ENCODE measurements around the gene RAP1B.
"Not testable (repeated sequence)": the region's sequence is repeated elsewhere in the genome, so short reads cannot be mapped to it uniquely, and the experiment has no call there.

The RAP1B gene

DNA sequence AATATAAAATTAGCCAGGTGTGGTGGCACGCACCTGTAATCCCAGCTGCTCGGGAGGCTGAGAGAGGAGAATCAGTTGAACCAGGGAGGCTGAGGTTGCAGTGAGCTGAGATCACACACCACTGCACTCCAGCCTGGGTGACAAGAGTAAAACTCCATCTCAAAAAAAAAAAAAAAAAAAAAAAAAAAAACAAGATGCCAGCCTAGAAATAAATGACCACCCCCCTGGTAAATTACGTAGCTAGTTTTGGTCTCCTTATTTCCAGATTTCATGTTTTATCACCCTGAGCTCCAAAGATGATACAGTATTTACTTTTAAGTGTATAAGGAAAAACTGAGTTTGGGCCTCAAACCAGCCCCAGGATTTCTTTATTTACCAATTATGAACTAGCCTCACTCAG is 26.7 kb downstream of the RAP1B start:
- not testable (repeated sequence) for DNase-seq

DNA sequence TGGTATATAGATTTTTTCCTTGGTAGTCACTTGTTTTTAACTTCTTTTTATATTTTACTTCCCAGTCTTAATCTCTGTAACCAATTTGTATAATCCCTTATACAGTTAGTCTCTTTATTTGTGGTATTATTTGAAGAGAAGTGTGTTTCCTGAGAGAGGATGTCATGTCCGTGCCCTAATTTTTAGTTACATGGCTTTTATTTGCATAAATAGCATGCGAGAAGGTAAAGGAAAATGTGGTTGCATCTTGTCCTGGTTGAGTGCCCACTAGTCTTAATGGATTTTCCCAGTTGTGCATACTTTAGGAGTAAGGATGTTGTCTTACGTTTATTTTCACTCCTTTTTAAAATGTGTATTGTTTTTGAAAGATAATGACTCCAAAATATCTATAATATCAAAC is 27.5 kb downstream of the RAP1B start:
- no peak for DNase-seq

DNA sequence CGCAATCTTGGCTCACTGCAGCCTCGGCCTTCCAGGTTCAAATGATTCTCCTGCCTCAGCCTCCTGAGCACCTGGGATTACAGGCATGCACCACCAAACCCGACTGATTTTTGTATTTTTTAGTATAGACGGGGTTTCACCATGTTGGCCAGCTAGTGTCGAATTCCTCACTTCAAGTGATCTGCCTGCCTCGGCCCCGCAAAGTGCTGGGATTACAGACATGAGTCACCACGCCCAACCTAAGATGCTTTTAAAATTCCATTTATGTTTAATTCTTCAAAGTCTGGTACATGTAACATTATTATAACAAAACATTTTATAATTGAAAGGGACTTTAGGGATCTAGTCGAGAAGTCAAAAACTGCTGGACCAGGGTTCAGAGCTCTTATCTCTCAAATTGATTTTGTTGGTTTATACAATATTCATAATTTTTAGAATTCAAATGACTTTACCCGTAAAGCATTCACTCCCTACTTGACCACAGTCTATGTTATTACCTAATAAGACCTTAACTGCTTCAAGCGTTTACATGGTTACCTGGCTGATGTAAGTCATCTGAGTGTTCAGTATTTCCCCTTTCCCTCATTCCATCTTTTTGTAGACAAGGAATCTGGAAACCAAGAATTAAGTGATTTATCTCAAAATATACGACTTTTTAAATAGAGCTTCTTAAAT is 28.2 kb downstream of the RAP1B start:
- no peak for DNase-seq

DNA sequence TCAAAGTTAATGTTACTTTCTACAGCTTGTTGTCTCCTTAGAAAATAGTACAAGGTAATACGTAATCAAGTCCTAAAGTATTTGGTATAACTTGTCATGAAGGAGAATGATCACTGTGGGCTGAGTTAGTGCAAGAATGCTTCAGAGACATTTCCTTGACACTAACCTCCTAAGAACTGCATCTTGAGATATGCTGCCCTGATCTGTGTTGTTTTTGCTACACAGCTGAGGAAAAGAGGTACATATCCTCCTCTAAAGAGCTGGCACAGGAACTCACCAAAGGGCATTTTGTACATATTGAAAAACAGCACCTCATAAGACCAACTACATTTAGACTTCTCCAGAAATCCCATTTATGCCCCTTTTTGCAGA is 28.7 kb downstream of the RAP1B start:
- DNase-seq = no peak

DNA sequence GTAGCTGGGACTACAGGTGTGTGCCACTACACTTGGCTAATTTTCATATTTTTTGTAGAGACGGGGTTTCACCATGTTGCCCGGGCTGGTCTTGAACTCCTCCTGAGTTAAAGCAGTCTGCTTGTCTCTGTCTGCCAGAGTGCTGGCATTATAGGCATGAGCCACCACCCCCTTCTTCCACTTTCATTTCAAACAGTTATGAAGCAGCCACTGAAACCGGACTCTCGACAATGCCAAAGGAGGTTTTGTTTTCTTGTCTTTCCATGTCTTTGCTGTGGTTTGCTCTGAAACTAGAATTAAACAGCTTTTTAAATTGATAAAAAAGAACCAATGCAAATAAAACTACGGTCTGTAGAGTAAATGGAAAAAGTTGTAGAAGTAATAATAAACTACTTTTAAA is 30.4 kb downstream of the RAP1B start:
- DNase-seq = peak; percentile 50

DNA sequence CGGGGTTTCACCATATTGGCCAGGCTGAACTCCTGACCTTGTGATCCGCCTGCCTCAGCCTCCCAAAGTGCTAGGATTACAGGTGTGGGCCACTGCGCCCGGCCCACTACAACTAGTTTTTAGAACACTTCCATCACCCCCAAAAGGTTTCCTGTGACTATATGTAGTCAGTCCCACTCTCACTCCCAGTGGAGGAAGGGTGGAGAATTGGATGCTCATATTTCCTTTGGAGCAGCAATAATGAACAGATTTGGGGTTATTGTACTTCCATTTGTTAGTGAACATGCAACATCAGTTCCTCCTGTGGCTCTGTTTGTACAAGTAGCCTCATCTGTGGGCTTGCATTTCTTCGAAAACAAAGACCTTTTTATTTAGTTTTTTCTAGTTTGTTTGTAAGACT is 35.8 kb downstream of the RAP1B start:
- no peak for DNase-seq

DNA sequence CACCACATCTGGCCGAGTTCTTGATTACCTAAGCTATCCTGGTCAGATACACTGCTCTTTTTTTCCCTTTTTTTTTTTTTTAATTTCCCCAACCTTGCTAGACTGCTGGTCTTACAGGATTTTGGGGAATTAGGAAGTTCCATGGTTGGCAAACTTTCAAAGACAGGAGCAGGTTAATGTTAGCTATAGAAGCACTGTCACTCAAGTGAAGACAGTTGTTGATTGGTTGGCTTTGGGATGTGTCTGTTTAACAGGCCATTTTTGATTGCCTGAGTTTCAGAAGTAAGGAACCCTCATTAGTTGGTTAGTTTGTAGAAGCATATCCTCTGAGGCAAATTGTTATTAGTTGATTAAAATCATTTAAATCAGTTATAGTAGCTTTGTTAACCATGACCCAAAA is 36.8 kb downstream of the RAP1B start:
- DNase-seq = no peak

DNA sequence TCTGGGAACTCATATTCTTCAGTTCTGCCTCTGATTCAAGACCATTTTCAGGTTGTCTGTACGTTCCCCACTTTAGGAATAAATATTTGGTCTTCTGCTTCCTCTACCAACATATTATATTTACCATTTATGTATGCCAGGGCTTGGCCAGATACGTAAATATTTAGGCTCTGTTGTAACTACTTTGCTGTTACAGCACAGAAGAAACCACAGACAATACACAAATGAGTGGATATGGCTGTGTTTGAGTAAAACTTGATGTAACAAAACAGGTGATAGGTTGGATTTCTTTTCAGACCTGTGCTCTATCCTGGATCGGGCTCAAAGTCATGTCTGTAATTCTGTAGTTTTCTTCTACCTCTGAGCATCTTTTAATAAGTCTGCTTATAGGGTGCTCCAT is 37.5 kb downstream of the RAP1B start:
- no peak for DNase-seq

DNA sequence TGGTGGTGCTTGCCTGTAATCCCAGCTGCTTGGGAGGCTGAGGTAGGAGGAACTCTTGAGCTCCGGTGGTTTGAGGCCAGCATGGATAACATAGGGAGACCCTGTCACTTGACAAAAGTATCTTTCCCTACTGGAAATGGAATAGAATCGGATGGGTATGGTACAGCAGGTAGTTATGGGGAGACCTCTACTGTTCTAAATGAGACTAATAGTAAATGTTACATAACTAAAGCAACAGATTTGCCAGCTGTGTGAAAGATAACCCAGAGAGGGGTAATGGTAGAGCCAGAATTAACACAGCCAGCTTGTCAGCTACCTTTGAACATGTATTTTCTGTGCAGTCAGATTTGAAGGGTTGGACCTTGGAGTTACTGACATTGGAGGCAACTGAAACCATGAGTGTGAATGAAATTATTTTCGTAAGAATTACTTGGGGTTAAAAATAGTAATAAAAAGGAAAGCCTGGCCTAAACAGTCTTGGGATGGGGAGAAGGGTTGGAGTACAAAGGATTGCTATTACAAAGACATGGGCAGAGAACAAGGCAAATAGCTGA is 54.4 kb downstream of the RAP1B start:
- DNase-seq = no peak

DNA sequence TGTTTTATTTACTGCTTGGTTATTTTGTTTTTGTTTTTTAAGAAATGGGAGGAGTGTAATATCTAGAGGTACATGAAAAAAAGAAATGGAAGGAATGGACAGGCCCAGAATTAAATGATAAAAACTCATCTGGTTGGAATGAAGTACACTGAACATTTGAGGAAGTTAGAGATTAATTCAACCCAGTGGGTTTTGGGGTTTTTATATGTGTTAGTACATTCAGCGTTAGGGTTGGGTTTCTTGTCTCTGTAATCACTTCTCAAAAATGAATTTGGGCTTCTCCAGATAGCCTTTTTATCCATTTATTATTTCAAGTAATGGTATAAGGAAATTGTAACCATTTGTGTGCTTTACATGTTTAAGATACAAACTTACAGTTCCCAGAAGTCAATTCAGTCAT is 56.6 kb downstream of the RAP1B start:
- DNase-seq = no peak

DNA sequence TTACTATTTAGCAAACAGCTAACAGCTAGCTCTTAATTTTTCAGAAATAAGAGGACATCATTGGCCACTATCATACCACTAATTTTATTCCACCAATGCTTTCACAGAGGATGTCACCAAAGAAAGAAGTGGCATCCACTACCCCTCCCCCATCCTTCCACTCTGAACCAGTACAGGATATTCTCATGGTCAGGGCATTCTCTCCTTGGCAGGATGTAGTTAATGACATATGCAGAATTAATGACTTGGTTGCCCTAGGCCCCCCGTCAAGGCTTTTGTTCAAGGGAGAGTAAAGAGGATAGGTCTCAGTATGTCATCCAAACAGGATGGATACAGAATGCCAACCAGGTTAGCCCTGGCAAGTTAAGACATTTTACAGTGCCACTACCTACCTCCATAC is 57.2 kb downstream of the RAP1B start:
- DNase-seq = no peak

DNA sequence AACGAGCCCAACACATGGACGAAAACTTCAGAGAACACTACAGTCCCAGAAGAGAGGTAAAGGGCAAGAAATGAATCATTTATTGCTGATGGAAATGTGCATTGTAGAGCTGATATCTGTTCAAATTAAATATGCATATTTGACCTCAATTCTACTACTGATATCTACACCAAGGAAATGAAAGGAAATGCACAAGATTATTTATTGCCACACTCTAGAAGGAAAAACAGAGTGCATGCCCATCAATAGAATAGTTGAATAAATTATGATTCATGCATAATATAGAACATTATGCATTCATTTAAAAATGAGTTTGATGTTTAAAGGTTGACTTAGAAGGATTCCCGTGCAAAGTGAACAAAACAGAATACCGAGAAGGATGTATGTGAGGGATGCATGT is 60.5 kb downstream of the RAP1B start:
- DNase-seq = no peak

DNA sequence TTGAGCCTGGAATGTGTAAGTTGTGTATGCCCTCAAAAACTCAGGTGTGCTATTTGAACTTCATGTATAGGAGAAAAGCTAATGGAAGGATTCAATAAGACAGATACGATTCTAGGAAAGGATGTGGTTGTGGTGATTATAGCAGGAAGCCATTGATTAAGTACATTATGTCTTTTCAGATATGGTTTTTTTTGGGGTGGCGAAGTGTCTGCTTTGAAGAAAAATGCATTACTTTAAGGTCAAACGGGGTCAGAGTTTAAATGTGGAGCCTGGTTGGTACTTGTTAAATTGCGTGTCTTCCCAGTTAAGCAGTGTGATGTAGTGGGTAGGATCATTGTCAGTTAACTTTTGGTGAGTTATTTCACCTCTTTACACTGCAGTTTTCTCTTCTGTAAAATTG is 63.1 kb downstream of the RAP1B start:
- DNase-seq = no peak

DNA sequence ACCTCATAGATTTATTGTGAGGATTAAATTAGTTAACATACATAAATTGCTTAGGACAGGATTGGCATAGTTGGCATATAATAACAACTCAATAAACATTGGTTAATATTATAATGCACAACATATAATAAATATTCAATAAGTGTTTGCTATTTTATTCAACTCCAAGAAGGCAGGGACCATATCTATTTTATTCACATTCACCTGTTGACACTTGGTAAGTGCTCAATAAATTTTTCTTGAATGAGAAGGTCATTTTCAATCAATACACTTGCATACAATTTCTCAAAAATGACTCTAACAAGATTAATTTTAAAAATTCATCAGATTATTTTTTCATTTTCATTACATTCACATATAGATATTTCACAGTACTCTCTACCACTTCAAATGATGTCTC is 63.7 kb downstream of the RAP1B start:
- no peak for DNase-seq

DNA sequence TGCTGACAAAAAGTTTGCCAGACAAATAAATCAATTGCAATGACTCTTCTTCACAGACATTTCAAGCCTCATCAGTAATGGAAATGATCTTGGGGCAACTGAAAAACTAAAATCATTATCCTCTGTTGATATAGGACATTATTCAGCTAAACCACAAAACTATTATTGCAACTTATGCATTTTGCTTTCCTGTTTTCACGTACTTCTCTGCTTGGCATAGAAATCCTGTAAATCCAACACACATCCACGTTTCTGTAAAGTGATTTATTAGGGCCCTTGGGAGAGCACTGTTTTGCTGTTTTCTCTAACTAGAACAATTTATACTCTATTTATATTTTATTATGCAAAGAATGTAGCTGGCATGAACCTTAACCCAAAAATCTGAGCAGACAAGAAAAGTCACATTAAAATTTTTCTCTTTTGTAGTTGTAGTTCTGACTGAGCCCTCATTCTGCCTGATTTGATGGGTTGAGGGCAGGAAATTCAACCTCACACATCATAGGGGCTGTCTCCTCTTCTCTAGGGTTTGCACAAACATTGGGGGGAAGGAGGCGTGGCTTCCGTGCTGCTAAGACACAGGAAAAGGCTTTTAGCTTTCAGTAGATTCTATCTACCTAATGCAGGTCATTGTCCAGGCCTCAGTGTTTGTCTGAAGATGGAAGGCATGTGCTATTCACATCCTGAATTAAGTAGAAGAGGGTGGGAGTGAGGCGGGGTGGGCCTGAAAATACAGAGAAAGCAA is 64.6 kb downstream of the RAP1B start:
- peak; percentile 71 for DNase-seq

DNA sequence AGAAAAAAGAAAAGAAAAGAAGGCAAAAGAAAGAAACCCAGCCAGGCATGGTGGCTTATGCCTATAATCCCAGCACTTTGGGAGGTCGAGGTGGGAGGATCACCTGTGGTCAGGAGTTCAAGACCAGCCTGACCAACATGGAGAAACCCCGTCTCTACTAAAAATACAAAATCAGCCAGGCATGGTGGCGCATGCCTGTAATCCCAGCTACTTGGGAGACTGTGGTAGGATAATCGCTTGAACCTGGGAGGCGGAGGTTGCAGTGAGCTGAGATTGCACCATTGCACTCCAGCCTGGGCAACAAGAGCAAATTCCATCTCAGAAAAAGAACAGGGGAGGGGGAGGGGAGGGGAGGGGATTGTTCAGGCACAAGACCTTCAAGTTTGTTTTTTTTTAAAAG is 66.2 kb downstream of the RAP1B start:
- DNase-seq = not testable (repeated sequence)

DNA sequence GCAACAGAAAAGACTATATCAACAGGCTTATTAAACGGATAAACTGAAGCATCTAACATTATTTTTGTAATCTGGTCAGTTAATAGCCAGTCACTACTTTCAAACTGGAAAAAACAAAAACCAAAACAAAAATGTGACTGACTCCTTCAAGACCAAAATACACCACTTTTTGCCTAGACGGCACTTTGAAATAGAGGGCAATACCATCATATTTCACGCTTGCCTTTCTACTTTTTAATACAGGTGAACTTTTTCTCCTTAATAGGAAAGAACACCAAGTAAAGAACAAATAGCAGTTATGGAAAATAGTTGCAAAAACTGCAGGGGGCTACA is 75.5 kb downstream of the RAP1B start:
- DNase-seq = no peak

DNA sequence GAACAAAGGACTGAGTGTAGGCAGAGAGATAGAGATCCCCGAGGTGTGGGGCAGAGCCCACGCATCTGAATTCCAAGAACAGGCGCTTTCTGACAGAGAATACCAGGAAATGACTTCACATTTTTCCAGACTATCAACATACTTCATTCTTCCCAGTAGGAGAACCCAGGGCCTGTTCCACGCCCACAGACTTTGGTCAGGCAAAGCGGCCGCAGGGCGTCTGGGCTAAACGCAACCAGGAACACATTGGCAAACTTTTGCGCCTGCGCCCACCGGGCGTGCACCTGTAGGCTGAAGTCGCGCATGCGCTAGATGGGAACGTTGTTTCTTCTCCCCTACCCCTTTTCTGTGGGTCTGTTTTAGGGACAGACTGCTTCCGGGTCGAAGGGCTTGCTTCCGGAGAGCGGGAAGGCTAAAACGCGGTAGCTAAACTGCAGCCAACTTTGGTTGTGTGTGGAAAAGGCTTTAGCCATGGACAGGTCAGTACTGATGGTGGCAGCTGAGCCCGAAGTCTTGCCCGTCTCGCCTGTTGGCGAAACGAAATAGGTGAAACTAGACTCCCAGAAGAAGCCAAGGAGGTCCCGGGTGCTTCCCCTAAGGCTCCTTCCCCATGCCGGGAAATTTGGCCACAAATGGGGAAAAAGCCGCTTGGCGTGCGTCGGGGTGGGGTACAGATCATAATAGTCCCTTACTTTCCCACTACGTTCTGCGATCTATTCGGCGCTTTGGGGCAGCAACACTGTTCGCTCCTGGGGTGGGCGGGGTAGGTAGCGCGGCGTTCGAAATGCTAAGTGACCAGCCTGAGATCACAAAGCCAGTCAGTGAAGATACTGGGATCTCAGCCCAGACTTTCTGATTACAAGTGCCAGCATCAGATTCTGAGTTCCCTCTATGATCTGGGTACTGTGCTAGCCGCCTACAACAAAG is 76.2 kb downstream of the RAP1B start, which contains the start of gene NUP107:
Gene NUP107 (plus strand): TSS at position 384 of the 927 bp plus-strand sequence. CDS start 88 bp downstream, at position 472.
- DNase-seq = peak; percentile 98

DNA sequence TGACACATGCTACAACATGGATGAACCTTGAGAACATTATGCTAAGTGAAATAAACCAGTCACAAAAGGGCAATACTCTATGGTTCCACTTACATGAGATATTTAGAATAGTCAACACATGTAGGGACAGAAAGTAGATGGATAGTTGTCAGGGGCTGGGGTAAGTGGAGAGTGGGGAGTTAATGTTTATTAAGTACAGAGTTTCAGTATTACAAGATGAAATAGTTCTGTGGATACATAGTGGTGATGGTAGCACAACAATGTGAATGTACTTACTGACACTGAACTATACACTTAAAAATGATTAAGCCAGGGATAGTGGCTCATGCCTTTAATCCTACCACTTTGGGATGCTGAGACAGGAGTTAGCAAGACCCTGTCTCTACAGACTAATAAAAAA is 84.8 kb downstream of the RAP1B start:
- DNase-seq = no peak

DNA sequence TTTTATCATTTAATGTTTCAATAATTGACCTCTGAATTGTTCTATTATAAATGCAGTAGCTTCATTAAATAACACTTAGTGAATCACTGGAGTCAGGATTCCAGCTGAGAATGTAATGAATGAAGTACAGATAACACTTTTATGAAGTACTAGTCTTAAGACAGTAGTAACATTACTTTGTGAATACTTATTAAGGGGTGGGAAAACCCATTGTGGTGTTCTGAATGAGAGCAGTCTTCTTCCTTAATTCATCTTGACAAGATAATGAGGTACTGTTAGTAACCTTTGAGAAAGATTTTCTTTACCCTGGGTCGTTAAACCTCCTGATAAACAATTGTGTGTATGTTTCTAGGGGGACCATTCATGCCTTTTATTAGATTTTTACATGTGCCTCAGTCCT is 88.8 kb downstream of the RAP1B start:
- DNase-seq = no peak

All from stimulated activated CD8-positive, alpha-beta memory T cell treated with anti-CD3 and anti-CD28 coated beads, Interleukin-4, amount 100 ng/mL, for 48 hours (primary cell).